Activated CD8-positive, alpha-beta memory T cell treated with anti-CD3 and anti-CD28 coated beads, Interleukin-2, amount 50 U/mL, for 1 hour (primary cell): Measurements from ENCODE around the gene PRSS22.
A peak's percentile ranks its signal among the peaks of the same experiment; 100 is the strongest.

Source experiments
- DNase-seq: peaks from one replicate; pipeline ENCODE4 v3.0.0-alpha.2; 2020; ENCODE audit errors: extremely low read depth

The PRSS22 gene

DNA sequence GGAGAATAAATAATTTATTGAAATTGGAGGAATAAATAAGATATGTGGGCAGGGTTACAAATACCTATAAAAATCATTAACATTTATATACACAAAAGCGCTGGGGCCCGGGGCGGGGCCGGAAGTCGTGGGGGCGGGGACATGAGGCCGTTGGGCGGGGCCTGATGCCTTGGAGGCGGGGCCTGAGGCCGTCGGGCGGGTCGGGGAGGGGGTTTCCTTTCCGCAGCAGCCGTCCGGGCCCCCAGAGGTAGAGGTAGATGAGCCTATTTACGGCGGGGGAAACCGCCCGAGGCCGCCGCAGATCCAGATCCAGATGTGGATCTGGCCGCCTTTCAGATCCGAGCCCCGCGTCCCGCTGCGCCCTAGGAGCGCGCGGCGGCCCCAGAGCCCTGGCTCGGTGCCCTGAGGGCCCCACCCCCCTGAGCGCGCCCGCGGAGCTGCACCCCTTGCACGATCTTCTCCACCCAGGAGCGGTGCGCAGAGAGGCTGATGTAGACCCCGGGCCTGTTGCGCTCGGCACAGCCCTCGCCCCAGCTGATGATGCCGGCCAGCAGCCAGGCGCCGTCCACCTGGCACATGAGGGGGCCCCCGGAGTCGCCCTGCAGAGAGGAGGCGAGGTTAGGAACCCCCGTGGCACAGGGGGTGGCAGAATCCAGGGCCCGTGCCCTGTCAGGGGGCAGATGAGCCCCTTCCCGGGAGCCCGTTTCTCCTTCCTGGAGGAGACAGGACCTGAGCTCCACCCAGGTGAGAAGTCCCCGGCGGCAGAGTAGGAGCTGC is 5.1 kb downstream of the PRSS22 start:
- DNase-seq: no peak

DNA sequence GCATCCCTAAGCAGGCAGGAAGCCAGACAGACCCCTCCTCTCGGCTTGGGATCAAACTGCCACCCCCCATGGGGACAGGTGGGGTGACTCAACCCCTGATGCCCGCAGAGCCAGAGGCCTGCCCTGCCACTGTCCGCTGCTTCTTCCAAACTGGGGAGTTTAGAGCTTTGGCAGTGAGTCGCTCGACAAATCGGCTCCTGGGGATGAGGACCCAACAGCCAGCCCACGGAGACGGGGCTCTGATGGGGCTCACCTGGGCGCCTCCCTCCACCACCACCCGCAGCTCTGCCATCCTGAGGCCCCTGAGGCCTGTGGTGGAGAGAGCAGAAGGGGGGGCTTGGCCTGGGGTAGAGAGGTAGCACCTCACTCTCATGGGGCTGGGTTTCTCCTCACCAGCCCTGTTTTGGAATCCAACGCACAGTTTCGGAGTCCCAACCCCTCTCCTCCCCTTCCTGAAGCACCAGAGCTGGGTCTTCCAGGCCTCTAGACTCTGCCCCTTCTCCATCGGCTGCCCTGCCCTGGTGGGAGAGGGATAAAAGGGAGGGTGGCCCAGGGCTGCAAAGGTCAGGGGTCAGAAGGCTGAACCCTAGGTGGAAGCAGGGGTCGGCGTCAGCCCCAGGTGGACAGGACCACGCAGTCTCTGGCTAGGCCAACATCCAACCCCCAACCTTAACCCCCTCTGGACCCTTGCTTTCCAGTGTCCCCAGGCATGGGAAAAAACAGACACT is 5.8 kb downstream of the PRSS22 start:
- no peak for DNase-seq

DNA sequence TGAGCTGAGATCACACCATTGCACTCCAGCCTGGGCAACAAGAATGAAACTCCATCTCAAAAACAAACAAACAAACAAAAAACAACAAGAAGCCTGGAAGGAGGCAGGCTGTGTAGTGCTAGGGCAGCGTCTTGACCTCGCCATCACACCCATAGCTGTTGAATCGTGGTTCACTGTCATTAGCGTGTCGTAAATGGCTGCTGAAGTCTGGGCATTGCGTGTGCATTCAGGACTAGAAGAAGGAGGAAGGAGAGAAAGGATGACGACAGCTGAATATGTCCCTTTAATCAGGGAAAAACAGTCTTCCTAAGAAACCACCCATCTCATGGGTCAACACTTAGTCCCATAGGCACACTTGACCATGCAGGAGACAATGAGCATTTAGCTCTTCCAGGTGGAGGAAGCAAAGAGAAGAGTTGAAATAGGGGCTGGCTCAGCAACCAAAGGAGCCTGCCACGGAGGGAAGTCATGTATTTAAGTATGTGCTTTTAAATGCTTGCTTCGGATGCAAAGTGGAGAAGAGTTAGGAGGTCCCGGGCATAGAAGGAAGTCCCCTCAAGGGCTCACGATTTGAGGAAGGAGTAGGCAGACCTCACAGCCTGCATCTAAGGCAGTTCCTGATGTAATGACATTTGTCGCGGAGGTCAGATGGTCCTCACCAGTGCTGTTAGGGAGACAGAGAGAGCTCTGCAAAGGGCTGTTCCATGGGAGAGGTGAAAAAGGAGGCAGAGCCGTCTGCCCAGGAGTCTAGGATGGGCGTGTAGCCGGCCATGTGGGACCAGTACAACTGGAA is 8.8 kb downstream of the PRSS22 start:
- no peak for DNase-seq

- no peak for DNase-seq
Measured at GRCh38 chr16:2846511-2847310, 11.3 kb downstream of the PRSS22 start.

DNA sequence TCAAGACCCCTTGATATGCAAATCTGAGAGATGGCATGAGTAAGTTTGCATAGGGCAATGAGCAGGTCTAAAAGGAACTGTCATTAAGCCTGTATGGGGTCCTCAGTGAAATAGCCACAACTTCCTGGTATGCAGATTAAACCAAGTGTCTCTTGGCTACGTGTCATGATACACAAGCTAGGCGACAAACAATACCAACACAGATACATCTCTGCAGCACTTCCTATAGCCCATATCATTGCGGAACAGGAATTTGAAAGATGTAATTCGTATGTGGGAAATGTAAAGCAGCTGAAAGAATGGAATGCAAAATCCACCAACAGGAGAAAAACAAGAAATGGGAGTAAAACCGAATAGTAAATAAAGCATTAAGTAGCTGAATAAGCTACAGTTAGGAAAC is 12.9 kb downstream of the PRSS22 start:
- no peak for DNase-seq

GRCh38 chr16:2843526-2843925 is 14.4 kb downstream of the PRSS22 start:
- DNase-seq: no peak

- peak; percentile 28 for DNase-seq
Measured at GRCh38 chr16:2842340-2843000, 15.5 kb downstream of the PRSS22 start.

DNA sequence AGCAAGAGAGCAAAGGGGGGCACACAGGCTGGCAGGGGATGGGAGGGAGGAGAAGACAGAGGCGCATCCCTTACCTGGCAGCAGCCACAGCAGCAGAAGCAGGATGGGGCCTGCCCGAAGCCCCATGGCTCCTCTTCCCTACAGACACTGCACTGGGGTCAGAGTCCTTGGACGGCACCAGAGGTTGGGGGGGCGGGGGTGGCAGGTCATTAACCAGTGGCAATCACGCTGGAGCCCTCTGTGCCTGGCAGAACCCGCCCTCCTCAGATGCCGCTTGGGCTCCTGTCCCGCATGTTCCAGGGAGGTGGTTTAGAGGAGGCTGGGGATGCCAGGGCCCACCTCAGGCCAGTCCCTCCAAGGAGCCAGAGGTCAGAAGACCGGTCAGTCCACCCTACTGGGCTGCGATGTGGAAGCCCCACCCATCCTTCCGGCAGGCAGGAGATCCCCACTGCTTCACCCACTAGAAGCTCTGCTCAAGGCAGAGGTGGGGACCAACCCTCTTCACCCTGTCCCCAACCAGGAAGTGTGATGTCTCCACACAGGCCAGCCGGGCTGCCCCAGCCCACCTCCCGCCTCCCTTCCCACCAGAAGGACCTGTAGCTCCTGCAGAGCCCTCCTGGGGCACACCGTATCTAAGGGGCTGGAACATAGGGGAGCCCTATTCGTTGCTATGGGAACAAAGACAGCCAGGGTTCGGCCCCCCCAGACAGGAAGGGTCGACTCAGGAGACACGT is 16.2 kb downstream of the PRSS22 start:
- no peak for DNase-seq

DNA sequence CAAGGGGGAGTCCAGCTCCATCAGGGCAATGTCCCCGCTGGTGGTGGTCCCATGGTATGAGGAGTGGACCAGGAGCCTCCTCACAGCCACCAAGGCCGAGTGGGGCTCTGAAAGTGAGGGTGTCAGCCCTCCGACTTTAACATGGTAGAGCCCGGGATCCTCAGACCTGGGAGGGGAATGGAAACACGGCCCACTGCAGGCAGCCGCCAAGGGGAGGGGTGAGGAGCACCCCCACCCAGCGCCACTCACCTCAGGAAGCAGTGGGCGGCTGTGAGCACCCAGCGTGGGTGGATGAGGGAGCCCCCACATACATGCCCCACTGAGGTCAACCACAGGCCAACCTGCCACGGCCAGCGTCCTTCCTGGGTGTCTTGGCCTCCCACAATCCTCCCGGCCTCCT is 17.1 kb downstream of the PRSS22 start:
- no peak for DNase-seq

DNA sequence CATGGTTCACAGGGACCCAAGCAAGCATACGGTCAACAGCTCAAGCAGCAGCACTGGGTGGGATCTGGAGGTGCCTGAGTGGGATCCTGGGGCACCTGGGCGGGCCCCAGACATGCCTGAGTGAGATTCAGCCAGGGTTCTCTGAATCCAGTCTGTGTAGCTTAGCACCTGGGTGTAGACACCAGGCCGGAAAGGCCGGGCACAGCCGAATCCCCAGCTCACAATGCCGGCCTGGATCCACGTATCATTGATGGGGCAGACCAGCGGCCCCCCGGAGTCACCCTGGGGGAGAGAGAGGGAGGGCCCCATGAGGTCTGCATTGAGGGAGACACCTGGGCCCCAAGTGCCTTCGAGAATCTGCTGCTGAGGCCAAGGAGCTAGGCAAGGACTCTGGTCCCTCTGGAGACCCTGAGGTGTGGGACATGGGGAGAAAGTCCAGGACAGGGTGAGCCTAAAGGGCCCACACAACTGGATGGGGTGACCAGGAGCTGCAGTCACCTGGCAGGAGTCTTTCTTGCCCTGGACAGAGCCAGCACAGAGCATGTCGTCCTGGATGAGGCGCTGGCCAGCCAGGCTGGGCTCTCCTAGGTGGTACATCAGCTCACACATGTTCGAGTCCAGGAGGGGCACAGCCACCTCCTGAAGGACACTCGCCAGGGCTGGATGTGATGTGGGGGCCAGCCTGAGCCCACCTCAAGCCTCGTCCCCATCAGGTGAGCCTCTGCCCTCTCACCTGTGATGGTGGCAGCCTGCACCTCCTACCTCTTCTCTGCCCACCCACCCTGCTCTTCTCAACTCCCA is 18.1 kb downstream of the PRSS22 start:
- no peak for DNase-seq

GRCh38 chr16:2838928-2839327 is 19.0 kb downstream of the PRSS22 start:
- no peak for DNase-seq

- no peak for DNase-seq
Measured at GRCh38 chr16:2836646-2837508, 21.1 kb downstream of the PRSS22 start.

DNA sequence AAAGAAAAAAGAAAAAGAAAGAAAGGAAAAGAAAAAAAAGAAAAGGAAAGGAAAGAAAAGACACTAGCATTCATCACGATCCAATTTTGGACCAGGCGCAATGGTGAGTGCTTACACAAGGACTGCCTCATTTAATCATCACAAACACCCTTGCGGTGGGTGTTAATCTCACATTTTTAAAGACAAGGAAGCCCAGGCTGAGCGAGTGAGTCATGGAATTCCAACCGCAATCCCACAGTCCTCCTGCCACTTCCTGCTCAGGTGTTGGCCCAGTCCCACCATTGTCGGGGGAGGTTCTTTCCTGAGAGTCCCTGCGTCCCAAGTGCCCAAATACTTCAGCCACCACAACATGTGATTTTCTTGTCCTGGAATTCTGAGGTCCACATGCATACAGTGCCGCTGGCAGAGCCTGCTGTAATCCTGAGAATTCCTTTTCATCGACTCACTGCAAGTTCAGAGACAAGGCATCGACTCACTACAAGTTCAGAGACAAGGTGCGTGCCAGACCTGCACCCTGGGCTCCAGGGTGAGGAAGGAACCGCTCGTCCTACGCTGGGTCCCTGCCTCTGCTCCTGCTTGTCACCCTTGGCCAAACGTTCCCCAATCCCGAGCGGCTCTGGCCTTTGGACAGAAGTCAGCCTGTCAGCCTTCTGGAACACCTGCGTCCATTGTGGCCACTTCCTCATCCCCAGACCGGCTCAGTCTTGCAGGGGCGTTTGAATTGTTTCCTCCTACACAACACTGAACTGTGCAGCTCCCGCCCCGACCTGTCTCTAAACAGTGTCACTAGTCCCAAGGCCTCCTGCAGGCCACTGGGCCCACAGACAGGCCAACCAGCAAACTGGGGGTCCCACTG is 22.1 kb downstream of the PRSS22 start:
- DNase-seq: no peak

DNA sequence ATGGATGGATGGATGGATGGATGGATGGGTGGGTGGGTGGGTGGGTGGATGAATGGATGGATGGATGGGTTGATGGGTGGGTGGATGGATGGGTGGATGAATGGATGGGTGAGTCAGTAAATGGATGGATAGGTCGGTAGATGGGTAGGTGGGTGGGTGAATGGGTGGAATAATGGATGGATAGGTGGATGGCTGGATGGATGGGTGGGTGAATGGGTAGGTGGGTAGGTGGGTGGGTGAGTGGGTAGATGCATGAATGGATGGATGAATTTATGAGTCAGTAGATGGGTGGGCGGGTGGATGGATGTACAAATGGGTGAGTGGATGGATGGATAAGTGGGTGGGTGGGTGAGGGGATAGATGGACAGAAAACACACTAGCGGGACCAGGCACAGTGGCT is 23.0 kb downstream of the PRSS22 start:
- no peak for DNase-seq

DNA sequence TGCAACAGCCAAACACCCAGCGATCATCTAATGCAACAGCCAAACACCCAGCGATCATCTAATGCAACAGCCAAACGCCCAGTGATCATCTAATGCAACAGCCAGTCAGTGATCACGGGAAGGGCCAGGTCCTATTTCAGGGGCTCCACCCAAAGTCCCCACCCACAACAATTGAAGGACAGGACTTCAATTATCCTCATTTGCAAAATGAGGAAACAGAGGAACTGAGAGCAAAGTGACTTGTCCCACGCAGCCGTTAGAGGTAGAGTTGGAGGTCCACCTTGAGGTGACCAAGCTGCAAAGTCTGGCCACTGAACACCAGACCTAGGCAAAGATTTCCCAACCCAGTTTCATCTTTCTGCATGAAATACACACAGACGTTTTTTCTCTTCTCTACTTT is 24.2 kb downstream of the PRSS22 start:
- no peak for DNase-seq

GRCh38 chr16:2831203-2831602 is 26.8 kb downstream of the PRSS22 start:
- DNase-seq: no peak

DNA sequence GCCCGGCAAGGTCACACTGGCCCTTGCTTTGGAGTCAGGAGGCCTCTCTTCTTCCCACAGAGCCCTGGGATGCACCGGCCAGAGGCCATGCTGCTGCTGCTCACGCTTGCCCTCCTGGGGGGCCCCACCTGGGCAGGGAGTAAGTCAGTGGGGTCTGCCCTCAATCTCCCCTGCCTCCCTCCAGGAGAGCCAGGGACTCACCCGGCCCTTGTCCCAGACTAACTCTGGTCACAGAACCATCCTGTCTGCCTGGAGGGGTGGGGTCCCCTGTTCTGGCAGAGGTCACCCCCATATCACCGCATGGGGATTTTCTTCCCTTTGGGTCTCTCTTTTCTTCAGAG is 27.6 kb downstream of the PRSS22 start:
- DNase-seq: no peak
